HG02763 (cell line): ENCODE results near the gene SPTAN1.
"Not testable (repeated sequence)": the region's sequence is repeated elsewhere in the genome, so short reads cannot be mapped to it uniquely, and the experiment has no call there.

Experiments
- ATAC-seq: cut with Tn5 transposase; IDR thresholded peaks from one replicate; pipeline ENCODE4 v1.9.1; 2021; ENCODE audit warnings: mild to moderate bottlenecking, moderate library complexity; ENCODE audit not compliant: unreplicated experiment

Gene SPTAN1

GRCh38 chr9:128552153-128552743 is at the start of gene SPTAN1:
TSS of gene SPTAN1 (plus strand) at chr9:128552587. CDS start at chr9:128566741, 14,154 bp downstream.
- peak; percentile 82 for ATAC-seq

GRCh38 chr9:128503415-128503825 is 49.0 kb upstream of the SPTAN1 start:
- not testable (repeated sequence) for ATAC-seq

- ATAC-seq, result no peak
These were observed 48.5 kb upstream of the SPTAN1 start for GRCh38 chr9:128503870-128504269.

- ATAC-seq, result peak; percentile 83
These were observed 47.6 kb upstream of the SPTAN1 start, which contains the start of gene GLE1 for GRCh38 chr9:128504485-128505413. TSS of gene GLE1 (plus strand) at chr9:128504719. CDS start at chr9:128504806, 87 bp downstream.

GRCh38 chr9:128505414-128505765 is 47.0 kb upstream of the SPTAN1 start:
- ATAC-seq, result no peak

GRCh38 chr9:128505906-128506305 is 46.5 kb upstream of the SPTAN1 start:
- ATAC-seq, result not testable (repeated sequence)

- no peak for ATAC-seq
These were observed 39.6 kb upstream of the SPTAN1 start for GRCh38 chr9:128512820-128513219.

GRCh38 chr9:128521956-128522355 is 30.4 kb upstream of the SPTAN1 start:
- ATAC-seq, result no peak

- no peak for ATAC-seq
These were observed 29.0 kb upstream of the SPTAN1 start for GRCh38 chr9:128523199-128523925.

GRCh38 chr9:128526720-128527119 is 25.7 kb upstream of the SPTAN1 start:
- ATAC-seq, result no peak

GRCh38 chr9:128528445-128529160 is 23.8 kb upstream of the SPTAN1 start:
- no peak for ATAC-seq

GRCh38 chr9:128529191-128529590 is 23.2 kb upstream of the SPTAN1 start:
- ATAC-seq, result no peak

GRCh38 chr9:128532581-128532980 is 19.8 kb upstream of the SPTAN1 start:
- ATAC-seq, result no peak

- no peak for ATAC-seq
These were observed 11.6 kb upstream of the SPTAN1 start for GRCh38 chr9:128540634-128541360.

GRCh38 chr9:128546504-128546903 is 5.9 kb upstream of the SPTAN1 start:
- no peak for ATAC-seq

GRCh38 chr9:128548876-128549275 is 3.5 kb upstream of the SPTAN1 start:
- no peak for ATAC-seq

- ATAC-seq, result no peak
These were observed 2.2 kb upstream of the SPTAN1 start for GRCh38 chr9:128550226-128550625.

GRCh38 chr9:128550770-128551656 is 1.4 kb upstream of the SPTAN1 start:
- ATAC-seq, result no peak

- ATAC-seq, result no peak
These were observed 682 bp upstream of the SPTAN1 start for GRCh38 chr9:128551657-128552152.
